ENCODE measurements around the gene FLOT2. TPM values are rescaled to one million over a fixed set of nuclear protein-coding genes. Genes with fewer than 3 reads are reported as not detected.
"Not testable (repeated sequence)": the region's sequence is repeated elsewhere in the genome, so short reads cannot be mapped to it uniquely, and the experiment has no call there.

FLOT2 gene
- total and polyA plus RNA-seq, 2 donors (not counting 3 experiments of a cell fraction or from before 2014, with no cell fraction given) = 169 to 180 TPM

DNA sequence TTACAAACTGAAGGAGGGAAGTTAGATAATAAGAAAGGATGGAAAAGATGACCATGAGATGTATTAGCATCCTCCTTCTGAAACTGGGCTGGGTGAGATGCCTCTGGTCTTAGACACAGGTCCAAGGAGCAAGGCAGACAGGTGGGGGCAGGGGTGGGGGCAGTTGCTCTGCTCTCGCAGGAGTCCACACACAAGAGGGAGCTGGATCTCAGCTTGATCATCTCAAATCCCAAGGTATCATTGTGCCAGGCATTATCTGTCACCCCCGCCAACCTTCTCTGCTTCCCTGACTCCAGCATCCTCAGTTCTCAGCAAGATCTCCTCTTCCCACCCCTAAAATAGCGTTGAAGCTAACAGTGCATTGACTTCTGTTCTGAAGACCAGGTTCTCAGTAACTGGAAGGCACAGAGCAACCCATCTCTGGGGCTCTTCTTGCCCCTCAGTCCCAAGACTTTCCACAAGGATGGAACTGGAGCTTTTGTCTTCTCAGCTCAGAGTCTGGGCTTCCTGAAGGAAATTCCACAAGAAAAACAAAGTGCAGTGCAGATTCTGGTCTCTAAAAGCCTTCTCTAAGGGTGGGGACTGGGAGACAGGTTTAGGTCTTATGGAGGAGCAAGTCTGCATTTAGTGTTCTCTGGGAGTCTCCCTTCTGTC is 1.6 kb downstream of the FLOT2 start:
- no peaks in the 10 kb centered on the region for H3K9me1 ChIP-seq (replicated peaks; ENCODE audit: control insufficient read depth, extremely low read depth, insufficient read depth, low read length)
- H3K4me2 ChIP-seq (ENCODE audit: insufficient read depth, low read length) = peak overlapping the region; percentile 91
- POLR2A ChIA-PET = interaction anchor here (0.7 kb wide), 1 partner anchor 167 kb away, joined by 3 read pairs; the partner anchor contains the start of gene NEK8
- dilution Hi-C loops (cut with MboI; ENCODE audit: extremely low pct_ligation_motif_present, low sequenced_read_pairs) (no loop called here), intact Hi-C loops (cut with micrococcal nuclease) (loop anchor here (2.0 to 5.0 kb wide), 2 partner anchors 51 to 87 kb away; no protein-coding TSS in a partner anchor)
- no peak overlapping the region for H3K9ac ChIP-seq (replicated peaks; ENCODE audit: extremely low read depth, insufficient read depth, low read length)
- FAIRE-seq (peak; percentile 82), DNase-seq (ENCODE audit: low read depth, low spot score) (peak; percentile 28)
- H3K4me1 ChIP-seq (ENCODE audit: control insufficient read depth, extremely low read depth, insufficient read depth, low read length) = peaks cover 48% of the 10 kb centered on the region
- H2AFZ ChIP-seq (ENCODE audit: low read depth, low read length) = no peak overlapping the region
- no peaks in the 10 kb centered on the region for H3K36me3 ChIP-seq (ENCODE audit: control insufficient read depth in 2 of 2, extremely low read depth in 1 of 2, insufficient read depth in 2 of 2, low read length in 2 of 2)
- CTCF ChIA-PET = interaction anchor here (0.9 to 5.3 kb wide), 10 partner anchors 12 to 169 kb away, joined by 3 to 46 read pairs (median 7); partner anchors contain the start of gene TLCD1
- no TSS peak for BruUV-seq (replicated peaks)
- no peaks in the 10 kb centered on the region for H3K9me3 ChIP-seq (replicated peaks; ENCODE audit: control insufficient read depth, insufficient read depth, low read length)
- H3K79me2 ChIP-seq (ENCODE audit: control insufficient read depth, insufficient read depth, low read length) = peaks cover 25% of the 10 kb centered on the region
- H4K20me1 ChIP-seq (replicated peaks; ENCODE audit: control insufficient read depth, extremely low read depth, insufficient read depth, low read length) = no peaks in the 10 kb centered on the region
- no peak for TF ChIP-seq GATA2 (IDR thresholded peaks at IDR 0.05; ENCODE audit: insufficient read depth, insufficient read length, low read depth, low read length)
- no peak for TF ChIP-seq POLR2A (IDR thresholded peaks at IDR 0.05; ENCODE audit: low read depth, low read length)
- TF ChIP-seq, protein P1, sequence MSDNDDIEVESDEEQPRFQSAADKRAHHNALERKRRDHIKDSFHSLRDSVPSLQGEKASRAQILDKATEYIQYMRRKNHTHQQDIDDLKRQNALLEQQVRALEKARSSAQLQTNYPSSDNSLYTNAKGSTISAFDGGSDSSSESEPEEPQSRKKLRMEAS (IDR thresholded peaks at IDR 0.05; ENCODE audit: insufficient read depth, insufficient read length) = no peak
- TF ChIP-seq JUN (IDR thresholded peaks at IDR 0.05; ENCODE audit: borderline replicate concordance, insufficient read depth, insufficient read length, low read depth) = no peak
- TF ChIP-seq EZH2 (IDR thresholded peaks at IDR 0.05; ENCODE audit: borderline replicate concordance, low read depth, low read length, severe bottlenecking) = no peak
- no peak for TF ChIP-seq POLR2AphosphoS5 (IDR thresholded peaks at IDR 0.05; ENCODE audit: insufficient read depth, low read depth, low read length)
- no peak for TF ChIP-seq FOS (IDR thresholded peaks at IDR 0.05; ENCODE audit: borderline replicate concordance, insufficient read depth, low read length)
- no peak for TF ChIP-seq MYC (IDR thresholded peaks at IDR 0.05; ENCODE audit: low read depth, low read length)
- TF ChIP-seq, protein P2, sequence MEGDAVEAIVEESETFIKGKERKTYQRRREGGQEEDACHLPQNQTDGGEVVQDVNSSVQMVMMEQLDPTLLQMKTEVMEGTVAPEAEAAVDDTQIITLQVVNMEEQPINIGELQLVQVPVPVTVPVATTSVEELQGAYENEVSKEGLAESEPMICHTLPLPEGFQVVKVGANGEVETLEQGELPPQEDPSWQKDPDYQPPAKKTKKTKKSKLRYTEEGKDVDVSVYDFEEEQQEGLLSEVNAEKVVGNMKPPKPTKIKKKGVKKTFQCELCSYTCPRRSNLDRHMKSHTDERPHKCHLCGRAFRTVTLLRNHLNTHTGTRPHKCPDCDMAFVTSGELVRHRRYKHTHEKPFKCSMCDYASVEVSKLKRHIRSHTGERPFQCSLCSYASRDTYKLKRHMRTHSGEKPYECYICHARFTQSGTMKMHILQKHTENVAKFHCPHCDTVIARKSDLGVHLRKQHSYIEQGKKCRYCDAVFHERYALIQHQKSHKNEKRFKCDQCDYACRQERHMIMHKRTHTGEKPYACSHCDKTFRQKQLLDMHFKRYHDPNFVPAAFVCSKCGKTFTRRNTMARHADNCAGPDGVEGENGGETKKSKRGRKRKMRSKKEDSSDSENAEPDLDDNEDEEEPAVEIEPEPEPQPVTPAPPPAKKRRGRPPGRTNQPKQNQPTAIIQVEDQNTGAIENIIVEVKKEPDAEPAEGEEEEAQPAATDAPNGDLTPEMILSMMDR (IDR thresholded peaks at IDR 0.05; ENCODE audit: extremely low read depth in 1 of 2, insufficient read depth in 1 of 2, low read depth in 1 of 2, low read length in 2 of 2) = no peak
- peak overlapping the region; percentile 63 to 85 (median 66) for H3K4me3 ChIP-seq (replicated peaks in 1 of 3; ENCODE audit: insufficient read depth in 1 of 3, low read depth in 1 of 3, low read length in 3 of 3)
- no peak overlapping the region for H3K27ac ChIP-seq (ENCODE audit: insufficient read depth, low read depth, low read length)
- no peaks in the 10 kb centered on the region for H3K27me3 ChIP-seq (ENCODE audit: control insufficient read depth in 2 of 2, insufficient read depth in 2 of 2, low read length in 2 of 2)

DNA sequence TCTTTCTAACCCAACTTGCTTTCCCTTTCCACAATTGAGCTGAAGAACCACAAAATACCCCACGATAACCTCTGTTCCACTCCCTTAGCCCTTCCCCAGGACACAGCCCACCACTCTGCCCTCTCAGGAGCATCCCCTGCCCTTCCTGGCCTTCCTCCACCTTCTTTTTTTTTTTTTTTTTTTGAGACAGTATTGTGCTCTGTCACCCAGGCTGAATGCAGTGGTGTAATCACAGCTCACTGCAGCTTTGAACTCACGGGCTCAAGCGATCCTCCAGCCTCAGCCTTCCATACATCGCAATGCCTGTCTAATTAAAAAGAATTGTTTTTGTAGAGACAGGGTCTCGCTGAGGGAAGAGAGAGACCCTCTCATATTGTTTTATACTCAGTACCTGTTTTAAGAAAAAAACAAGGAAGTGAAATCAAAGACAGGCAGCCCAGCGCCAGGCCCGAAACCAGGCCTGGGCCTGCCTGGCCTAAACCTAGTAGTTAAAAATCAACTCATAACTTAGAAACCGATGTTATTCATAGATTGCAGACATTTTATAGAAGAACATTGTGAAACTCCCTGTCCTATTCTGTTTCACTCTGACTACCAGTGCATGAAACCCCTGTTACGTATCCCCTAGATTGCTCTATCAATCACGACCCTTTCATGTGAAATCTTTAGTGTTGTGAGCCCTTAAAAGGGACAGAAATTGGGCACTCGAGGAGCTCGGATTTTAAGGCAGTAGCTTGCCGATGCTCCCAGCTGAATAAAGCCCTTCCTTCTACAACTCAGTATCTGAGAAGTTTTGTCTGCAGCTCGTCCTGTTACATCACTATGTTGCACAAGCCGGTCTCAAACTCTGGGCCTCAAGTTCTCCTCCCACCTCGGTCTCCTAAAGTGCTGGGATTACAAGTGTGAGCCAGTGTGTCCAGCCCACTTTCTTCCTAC is 4.0 kb downstream of the FLOT2 start:
- ChIA-PET POLR2A (interaction anchor here (0.6 to 1.4 kb wide), 2 partner anchors 8 to 57 kb away, joined by 3 to 4 read pairs; no protein-coding TSS in a partner anchor), CTCF (interaction anchor here (1.2 to 4.5 kb wide), 9 partner anchors 9 to 166 kb away, joined by 3 to 29 read pairs (median 6); no protein-coding TSS in a partner anchor)
- H3K9me1 ChIP-seq (replicated peaks; ENCODE audit: control insufficient read depth, extremely low read depth, insufficient read depth, low read length); H2AFZ ChIP-seq (ENCODE audit: low read depth, low read length); H3K27me3 ChIP-seq (ENCODE audit: control insufficient read depth in 2 of 2, insufficient read depth in 2 of 2, low read length in 2 of 2); dilution Hi-C loops (cut with MboI; ENCODE audit: extremely low pct_ligation_motif_present, low sequenced_read_pairs); DNase-seq (ENCODE audit: low read depth, low spot score); BruUV-seq (replicated peaks); H3K36me3 ChIP-seq (ENCODE audit: control insufficient read depth in 2 of 2, extremely low read depth in 1 of 2, insufficient read depth in 2 of 2, low read length in 2 of 2); H4K20me1 ChIP-seq (replicated peaks; ENCODE audit: control insufficient read depth, extremely low read depth, insufficient read depth, low read length); H3K4me3 ChIP-seq (replicated peaks in 1 of 3; ENCODE audit: insufficient read depth in 1 of 3, low read depth in 1 of 3, low read length in 3 of 3); H3K9me3 ChIP-seq (replicated peaks; ENCODE audit: control insufficient read depth, insufficient read depth, low read length): not testable (repeated sequence)
- H3K9ac ChIP-seq (replicated peaks; ENCODE audit: extremely low read depth, insufficient read depth, low read length) = peak overlapping the region; percentile 8
- intact Hi-C loops (cut with micrococcal nuclease) = loop anchor here (2.0 kb wide), 2 partner anchors 15 to 167 kb away; partner anchors contain the start of gene TLCD1
- peaks cover 25% of the 10 kb centered on the region for H3K79me2 ChIP-seq (ENCODE audit: control insufficient read depth, insufficient read depth, low read length)
- peaks cover 58% of the 10 kb centered on the region for H3K4me1 ChIP-seq (ENCODE audit: control insufficient read depth, extremely low read depth, insufficient read depth, low read length)
- FAIRE-seq = peak; percentile 66
- H3K4me2 ChIP-seq (ENCODE audit: insufficient read depth, low read length) = peak overlapping the region; percentile 61
- peak overlapping the region; percentile 84 for H3K27ac ChIP-seq (ENCODE audit: insufficient read depth, low read depth, low read length)

Data from endothelial cell of umbilical vein (primary cell).